ENCODE measurements around the gene TAF1D.

GRCh38 chr11:93773601-93774200 is 32.4 kb upstream of the TAF1D start:
- TF ChIP-seq POLR2A (IDR thresholded peaks at IDR 0.05; ENCODE audit: low read depth, low read length) (no peak), POLR2AphosphoS5 (IDR thresholded peaks at IDR 0.05; ENCODE audit: low read depth, low read length) (no peak)

All from GM12892 (cell line).